GM19240 (cell line): ENCODE measurements around the gene NAV2.

Experiments
- DNase-seq: peaks from one replicate; pipeline ENCODE4 v3.0.0; 2011; ENCODE audit warnings: low spot score; ENCODE audit not compliant: insufficient read length

Gene NAV2

DNA sequence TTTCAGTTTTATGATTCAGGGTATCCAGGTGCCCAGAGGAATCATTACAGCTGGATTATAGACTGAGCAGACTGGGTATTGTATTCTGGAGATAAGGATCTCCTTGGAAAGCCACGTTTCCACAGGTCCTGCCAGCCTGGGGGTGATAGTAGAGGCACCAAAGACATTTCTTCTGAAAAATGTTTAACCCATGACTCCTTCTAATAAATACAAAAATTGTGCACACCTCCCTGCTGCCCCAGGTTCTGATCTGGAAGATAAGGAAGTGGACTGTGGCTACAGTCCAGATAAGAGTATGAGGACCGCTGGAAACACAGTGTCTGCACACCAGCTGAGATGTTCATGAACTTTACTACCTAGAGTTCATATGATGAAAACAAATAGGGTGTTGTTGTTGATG, 255.2 kb downstream of the NAV2 start:
- DNase-seq: no peak

DNA sequence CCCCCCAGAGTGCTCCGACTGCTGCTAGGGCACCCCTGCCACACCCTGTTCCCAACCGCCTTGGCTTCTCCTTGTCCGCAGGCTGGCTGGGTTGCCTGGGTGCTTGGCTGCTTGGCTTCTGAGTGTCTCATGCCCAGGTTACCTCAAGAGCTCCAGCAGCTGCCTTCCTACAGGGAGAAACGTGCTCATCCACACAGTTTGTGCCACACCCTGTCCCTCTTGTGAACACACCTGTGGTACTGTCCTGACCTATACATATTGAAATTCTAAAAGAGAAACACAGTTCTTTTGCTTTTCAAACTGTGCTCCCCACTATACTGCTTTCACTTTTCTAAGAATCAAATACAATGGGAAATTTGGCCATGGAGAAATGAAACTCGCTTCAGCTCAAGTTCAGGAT, 256.2 kb downstream of the NAV2 start:
- no peak for DNase-seq

DNA sequence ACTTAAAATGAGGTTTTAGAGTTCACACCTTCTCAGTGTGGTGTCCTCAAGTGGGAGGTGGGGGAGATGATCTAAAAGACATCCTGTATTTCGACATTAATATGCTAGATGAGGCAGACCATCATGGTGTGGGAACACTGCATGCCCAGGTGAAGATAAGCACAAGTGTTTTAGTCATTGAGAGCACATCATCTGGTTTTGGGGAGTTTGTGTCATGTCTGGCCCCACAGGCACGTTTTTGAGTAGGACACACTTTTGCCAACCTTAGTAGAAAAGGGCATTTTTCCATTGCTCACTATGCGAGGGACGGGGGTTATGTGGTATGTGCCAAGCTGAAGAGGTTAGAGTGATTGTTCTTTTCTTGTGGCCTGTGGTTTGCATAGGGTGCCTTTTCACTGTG, 258.3 kb downstream of the NAV2 start:
- no peak for DNase-seq

DNA sequence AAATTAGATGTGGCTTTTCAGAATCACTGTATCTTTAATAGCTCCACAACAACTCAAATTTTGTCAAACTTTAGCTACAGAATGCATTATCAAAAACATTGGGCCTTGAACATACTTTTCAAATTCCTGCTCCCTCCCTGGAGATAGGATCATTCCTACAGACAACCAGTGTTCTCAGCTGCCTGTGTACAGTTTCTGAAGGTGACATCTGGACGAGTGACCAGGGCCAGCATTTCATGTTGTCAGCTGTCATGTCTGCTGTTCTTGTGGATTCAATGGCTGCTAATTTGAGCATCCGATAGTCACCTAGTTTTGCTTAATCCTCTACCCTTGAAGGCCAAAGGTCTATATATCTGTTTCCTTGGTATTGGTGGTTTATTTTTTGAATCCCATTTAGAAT, 259.5 kb downstream of the NAV2 start:
- DNase-seq: no peak

DNA sequence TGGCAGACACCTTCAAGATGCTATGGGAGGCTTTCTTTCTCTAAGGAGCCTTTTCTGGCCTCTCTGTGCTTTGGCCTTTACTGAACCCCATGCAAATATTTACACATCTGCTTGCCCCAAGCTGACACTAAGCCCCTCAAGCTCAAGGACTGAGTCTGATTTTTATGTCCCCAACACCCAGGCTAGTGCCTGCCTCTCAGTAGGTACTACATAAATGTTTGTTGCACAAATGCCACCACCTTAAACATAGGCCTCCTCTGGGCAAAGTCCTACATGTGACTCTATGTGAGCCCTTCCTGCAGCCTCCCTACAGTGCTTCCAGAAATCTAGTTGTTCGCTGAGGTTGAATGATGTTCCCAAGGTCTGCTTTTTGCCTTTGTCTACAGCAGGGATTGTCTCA, 260.0 kb downstream of the NAV2 start:
- DNase-seq: no peak

DNA sequence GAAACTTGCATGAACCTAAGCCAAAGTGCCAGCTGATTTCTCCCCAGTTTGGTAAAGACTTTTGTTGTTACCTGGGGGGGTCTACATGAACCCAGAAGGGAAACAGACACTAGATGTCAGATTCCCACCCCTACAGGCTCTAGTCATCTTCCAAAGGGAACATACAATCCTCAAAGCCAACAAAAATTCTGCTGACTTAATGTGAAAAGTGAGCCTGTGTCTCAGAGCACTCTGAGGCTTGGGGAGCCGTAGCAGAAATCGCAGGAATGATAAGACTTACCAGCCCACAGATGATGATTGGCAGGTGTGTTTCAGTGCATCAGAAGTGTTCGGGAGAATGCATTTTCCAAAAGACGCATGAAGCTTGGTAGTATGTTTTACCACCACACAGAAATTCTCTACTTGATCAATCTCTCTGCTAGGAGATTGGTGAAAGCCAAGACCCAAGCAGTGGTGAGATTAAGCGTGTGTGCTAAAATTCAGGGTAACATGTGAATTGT, 260.5 kb downstream of the NAV2 start:
- DNase-seq: no peak

DNA sequence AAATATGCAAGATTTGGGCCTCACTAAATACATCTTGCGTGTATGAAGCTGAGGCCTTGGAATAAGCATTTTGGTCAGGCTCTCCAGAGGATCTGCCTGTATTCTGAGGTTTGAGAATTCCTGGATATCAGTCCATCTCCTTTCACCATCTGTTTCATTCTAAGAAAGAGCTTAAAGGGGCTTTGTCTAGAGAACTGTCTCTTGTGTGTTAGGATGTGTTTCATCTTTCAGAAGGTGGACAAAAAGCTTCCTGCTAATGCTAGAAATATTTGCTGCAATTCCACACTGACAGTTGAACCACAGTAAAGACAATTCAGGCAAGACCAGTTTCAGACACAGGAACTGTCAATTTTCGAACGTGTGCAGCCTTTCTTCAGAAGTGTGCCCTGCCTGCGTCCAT, 262.2 kb downstream of the NAV2 start:
- no peak for DNase-seq

DNA sequence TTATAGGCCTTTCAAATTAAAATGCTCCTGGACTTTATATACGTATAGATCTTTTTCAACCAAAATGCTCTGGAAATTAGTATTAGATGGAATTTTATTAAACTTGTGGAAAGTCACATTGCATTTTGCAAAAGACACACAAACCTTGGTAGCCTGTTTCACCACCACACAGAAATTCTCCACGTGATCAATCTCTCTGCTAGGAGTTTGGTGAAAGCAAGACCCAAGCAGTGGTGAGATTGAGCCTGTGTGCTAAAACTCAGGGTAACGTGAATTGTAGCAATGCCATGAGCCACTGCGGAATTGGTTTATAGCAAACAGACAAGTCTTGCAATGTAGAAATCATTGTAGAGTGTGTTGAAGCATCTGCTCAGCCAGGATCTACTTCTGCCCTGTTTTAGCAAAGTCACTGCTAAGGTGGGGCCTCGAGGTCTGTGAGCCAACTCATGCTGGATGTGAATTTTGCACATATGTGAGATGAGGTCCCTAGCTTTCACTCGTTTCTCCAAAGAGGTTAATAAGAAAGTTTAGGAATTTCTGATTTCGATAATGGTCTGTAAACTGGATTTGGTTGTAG, 262.9 kb downstream of the NAV2 start:
- DNase-seq: no peak

DNA sequence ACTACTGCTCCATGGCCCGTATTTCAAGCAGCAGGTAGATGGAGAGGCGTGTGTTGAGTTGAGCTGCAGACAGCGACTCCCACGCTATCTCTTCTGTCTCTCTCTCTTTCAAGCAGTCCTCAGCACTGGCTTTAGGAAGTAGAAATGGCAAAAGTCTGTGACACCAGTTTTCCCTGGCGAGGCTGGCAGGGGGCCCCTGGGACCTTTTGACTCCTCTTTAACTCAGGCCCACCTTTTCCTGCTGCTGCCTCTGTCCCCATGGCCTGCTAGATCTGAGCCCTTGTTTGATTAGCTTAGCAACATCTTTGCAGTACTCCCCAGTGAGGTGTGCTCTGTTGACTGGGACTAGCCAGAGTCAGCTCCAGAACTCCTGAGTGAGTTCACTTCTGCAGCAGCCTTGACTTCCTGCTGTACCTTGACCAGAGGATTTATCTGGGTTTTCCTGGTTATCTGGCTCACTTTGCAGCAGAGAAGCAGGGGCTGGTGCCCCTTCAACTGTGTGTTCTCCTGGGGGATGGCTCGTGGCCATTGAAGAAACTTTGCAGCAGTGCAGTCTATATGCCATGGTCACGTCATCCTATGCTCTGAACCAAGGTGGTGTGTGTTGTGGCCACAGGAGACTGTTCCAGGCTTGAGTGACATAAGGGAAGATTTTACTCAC, 263.8 kb downstream of the NAV2 start:
- DNase-seq: no peak

DNA sequence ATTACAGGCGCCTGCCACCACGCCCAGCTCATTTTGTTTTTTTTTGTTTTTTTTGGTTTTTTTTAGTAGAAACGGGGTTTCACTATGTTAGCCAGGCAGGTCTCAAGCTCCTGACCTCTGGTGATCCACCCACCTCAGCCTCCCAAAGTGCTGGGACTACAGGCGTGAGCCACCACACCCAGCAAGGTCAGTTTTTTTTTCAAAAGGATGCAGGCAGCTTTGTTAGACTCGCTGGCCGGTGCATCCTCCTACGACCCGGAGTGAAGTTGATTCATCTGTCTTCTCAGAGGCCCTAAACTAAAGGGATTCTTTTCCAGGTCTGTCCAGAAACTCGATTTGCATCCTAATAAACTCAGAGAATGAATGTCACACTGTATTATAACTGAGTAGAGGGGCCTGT, 265.3 kb downstream of the NAV2 start:
- no peak for DNase-seq

DNA sequence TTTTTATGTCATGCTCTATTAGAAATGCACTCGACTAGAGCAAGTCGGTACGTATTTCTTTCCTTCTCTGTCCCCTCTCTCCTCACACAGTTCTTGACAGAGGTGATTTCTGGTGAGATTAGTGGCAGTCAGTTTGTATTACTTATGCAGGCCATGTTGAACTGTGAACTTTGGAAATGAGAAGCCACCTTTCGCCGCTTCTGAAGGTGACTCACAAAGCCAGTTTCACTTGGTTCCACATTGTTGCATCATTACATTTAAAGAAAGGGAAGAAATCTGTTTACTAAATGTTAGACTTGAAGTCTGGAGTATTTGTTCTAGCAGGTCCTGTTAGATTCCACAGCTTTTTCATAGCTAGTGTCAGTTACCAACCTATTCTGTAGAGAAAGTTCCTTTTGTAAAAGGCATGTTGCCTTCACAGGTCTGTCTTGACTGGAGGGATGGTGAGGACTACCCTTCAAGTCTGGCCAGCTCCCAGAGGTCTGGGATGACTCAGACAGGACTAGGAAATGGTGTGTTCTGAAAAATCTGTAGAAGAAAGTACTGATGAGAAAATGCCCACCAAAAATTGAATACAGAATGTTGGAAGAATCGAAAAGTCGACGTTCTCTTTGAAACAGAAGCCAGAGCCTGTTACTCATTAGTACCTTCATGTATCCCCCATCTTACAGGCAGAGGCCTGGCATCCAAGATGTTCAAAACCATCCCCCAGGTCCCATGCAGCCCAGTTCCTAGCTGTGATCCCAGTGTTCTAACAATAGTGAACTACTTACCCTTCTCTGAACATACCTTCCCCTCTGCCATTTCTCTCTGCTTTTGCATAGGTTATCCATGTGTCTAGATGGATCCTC, 266.3 kb downstream of the NAV2 start:
- DNase-seq: peak; percentile 6

DNA sequence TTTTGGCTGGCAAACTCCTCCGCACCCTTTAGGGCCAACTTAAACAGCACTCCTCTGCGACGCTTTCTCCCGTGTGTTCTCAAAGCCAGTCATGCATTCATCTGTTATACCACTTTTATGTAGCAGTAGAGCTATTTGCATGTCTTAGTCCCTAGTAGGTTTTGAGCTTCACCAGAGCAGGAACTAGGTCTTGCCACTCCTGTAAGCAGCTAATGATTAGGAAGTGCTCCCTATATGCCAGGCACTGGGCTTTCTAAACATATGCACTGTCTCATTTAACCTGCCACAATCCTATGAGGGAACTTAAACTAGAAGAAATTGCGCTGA, 266.8 kb downstream of the NAV2 start:
- DNase-seq: peak; percentile 6

DNA sequence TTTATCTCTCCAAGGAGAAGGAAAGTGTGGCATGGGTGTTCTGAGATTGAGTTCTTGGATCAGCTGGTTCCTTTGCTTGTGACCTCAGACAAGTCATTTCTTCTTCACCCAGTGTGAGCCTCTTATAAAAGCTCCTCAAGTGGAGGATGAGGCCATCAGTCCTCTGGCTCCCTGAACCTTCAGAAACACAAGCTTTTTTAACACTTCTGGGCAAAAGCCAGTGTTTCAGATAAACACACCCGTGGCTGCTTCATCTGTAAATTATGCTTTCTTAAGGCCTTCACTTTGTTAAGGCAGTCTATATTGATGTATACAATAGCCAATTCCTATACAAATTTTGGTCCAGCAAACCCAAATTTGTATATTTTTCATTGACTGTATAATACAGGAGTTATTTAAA, 267.8 kb downstream of the NAV2 start:
- no peak for DNase-seq

DNA sequence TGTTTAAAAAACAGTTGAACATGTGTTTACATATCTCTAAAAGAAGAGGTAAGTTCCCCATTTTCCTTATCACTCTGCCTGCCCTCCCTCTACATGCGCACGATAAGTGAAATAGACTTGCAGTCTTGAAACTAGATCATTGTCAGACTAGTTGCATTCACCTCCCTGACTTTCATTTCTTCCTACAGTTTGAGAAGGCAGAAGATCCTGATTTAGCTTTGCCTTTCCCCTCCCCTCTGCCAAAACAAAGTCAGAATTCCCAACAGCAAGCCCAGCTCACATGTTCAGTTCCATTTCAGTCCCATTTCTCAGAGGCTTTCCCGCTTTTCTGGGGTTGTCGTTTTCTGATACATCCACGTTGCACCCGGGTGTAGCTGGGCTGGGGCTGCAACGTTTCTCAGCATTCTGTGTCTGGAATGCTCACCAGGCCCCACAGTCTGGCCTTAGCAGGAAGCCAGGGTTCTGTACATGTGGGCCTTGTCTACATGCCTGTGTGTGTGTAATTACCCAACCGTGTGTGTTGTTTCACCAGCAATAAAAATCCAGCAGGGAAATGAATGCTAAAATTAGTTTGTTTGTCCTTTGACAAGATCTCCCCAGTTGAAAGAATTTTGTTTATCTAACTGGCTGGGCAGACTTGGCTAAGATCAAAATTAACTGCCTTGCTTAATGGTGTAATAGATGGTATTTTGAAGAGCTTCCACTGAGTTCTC, 268.5 kb downstream of the NAV2 start:
- DNase-seq: no peak

DNA sequence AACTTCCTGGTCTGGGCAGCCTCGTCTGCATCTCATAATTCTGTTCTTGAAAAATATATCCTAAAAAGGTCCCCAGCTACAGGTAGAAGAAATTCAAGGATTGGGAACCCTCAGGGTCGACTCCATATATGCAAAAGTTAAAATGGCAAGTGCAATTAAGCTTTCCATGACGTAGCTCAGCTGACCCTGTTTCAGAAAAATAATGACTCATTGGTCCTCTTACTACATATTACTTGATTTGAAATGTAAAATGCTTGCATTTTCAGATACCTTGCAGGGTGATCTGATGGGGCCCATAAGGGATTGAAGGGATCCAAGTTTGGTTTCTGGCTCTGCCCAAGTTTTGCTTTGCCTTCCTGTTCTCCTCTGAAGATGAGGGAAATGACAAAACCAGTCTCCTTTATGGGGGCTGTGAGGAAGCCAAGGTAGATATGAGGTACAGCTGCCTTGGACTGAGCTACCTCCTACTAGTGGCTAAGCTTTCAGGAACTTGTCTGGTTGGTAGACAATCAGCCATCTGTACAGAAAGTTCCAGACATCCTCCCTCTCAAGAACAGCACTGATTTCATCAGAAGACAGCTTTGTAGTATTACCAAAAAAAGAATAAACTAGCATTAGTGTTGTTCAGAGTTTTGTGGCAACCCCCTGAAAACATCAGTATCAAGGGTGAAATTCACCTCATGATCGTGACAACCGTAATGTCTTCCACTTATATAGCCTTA, 270.3 kb downstream of the NAV2 start:
- DNase-seq: no peak

DNA sequence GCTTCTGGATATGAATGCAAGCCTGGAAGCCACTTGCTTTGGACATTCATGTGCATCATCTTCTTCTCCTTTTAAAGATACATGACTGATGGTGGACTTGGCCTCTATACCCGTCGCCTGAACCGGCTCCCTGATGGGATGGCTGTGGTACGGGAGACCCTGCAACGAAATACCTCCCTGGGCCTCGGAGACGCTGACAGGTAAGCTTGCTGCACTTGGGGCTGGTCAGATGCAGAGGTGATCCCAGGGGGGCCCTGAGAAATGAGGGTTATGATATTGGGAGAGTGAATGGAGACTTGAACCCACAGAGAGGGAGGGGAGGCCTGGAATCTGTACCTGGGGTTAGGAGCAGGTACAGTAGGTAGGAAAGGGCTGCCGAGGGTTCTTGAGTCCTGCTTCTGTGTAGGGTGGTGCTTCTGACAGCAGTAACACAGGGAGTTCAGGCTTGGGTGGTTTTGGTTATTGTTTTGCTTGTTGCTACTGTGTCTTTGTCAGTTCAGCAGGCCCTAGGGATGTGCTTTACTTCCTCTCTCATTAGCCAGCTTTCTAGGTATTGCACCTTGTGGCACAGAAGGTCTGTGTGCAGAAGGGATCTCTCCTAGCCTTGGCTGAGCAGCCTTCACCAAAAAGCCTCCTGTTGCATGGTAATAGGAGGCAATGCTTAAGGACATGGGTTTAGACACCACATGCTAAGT, 271.6 kb downstream of the NAV2 start:
- no peak for DNase-seq

DNA sequence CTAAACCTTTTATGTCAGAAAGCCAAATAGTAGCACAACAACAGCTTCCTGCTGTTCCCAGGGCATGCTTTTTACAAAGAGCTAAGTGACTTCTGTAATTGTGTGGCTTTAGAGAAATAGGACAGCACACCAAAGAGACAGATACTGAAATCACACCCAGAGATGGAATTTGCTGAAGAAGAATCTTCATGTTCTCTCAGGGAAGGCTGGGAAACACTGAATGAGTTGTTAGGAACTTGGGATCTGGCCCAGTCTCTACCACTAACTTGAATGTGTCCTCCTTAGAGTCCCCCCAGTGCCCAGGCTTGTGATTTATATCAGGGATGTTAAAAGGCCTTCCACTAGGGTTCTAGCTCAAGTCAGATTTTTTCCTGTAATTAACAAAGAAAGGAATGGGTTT, 272.5 kb downstream of the NAV2 start:
- no peak for DNase-seq

DNA sequence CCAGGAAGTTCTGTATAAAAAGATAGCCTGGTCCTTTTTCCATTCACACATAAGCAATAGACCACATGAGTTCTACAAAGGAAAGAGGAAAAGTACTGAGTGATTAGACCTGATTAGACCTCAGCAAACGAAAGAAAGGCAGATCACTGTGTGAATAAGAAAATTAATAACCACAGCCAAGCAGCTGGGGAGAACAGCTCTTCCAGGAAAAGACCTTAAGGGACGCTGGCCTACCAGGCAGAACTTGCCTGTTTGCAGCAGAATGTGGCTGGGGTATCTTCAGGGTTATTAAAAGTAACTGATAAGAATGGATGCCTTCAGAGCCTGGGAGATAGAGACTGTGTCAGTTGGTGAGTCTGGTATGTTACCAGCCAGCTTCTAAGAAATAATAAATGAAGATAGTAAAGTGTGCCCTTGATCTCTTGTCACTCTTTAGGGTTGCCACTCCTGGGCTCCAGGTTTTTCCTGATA, 274.7 kb downstream of the NAV2 start:
- DNase-seq: no peak

DNA sequence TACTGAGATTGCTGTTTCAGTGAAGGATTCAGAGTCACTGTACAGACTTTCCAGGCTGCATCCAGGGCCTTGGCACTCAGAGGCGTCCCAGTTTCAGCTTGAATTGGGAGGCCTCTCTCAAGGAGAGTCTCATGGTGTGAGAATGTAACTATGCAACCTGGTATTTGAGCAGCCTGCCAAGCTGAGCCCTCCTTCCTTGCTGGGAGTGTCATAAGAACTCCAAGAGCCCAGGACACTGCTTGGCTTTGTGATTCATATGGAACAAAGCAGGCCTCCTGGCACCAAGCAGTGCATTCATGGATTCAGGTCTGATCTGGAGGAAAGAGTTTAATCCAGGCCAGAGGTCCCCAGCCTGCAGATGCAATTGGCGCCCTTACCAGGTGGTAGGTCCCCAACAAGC, 276.0 kb downstream of the NAV2 start:
- no peak for DNase-seq

DNA sequence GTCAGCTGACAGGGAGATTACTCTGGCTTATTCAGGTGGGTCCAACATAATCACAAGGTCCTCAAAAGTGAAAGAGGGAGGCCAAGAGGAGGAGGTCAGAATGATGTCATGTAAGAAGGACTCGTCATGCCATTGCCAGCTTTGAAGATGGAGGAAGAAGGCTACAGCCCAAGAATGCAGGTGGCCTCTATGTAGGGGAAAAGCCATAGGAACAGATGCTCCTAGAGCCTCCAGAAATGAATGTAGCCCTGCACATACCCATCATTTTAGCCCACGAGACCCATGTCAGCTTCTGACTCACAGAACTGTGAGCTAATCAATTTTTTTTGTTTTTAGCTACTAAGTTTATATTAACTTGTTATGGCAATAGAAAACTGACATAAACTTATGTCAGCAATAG, 276.6 kb downstream of the NAV2 start:
- DNase-seq: no peak

DNA sequence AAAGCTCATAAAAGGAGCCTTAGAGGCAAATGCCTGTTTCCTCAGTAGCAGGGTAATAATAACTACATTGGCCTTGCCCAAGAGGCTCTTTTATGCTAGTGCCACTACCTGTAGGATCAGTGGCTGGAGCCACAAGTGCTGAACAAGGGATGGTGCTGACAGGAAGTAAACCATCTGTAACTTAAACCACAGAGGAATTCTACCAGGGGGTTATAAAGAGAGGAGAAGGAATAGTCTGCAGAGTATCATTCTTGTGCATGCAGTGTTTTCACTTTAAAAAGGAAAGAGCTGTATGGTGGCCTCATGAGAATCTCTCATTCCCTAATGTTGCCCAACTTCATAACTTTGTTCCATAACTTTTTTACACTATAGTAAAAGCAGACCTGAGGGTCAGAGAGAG, 279.5 kb downstream of the NAV2 start:
- no peak for DNase-seq
